Esophagus squamous epithelium (tissue), 5 donors: ENCODE measurements around the gene CLDN20. TPM values are rescaled to one million over a fixed set of nuclear protein-coding genes. Genes with fewer than 3 reads are reported as not detected.

Source experiments
- DNase-seq: peaks from one replicate; lab custom pipeline; 2025; lab: John Stamatoyannopoulos, UW
- H3K27ac ChIP-seq, 4 donors: fragments of 200-600 bp; sonication (generic); one replicate each; pipeline ENCODE4 v1.5.1; 2016 to 2019; ENCODE audit warnings: mild to moderate bottlenecking in 1 of 4
- H3K27me3 ChIP-seq, 4 donors: fragments of 200-600 bp; sonication (generic); 1 replicate in 3 of 4; 2 replicates in 1 of 4; pipeline versions ENCODE4 v1.5.1 to v1.6.0; 2017 to 2021; ENCODE audit warnings: antibody characterized with exemption in 1 of 4
- H3K36me3 ChIP-seq, 3 donors: fragments of 200-600 bp; sonication (generic); one replicate each; pipeline ENCODE4 v1.5.1; 2016 to 2019
- H3K4me1 ChIP-seq, 3 donors: fragments of 200-600 bp; sonication (generic); one replicate each; pipeline ENCODE4 v1.5.1; 2017 to 2019
- H3K4me3 ChIP-seq, 4 donors: fragments of 200-600 bp; sonication (generic); 1 replicate in 3 of 4; 2 replicates in 1 of 4; pipeline ENCODE4 v1.5.1; 2016 to 2019; ENCODE audit warnings: mild to moderate bottlenecking in 2 of 4, moderate library complexity in 1 of 4
- H3K9me3 ChIP-seq, 3 donors: fragments of 200-600 bp; sonication (generic); one replicate each; pipeline ENCODE4 v1.5.1; 2016 to 2019
- POLR2A ChIP-seq, 4 donors: fragments of 450-650 bp; IDR thresholded peaks; one replicate each; pipeline ENCODE4 v1.6.1; 2017; ENCODE audit warnings: antibody characterized with exemption in 4 of 4, mild to moderate bottlenecking in 4 of 4, moderate library complexity in 3 of 4
- WGBS, 2 donors: methylation state at CpG; one replicate each; pipeline ENCODE4 v1.1.5; 2018; 5-methylcytosine and 5-hydroxymethylcytosine counted together
- intact Hi-C: fragments of 100-400 bp; cut with DNase I; formaldehyde crosslinking; loops from one replicate; pipeline ENCODE4 v1.15.0; 2022
- total RNA-seq, 4 donors: library from RNA; depleted of rRNA; stranded (reverse); fragments of >200 nt; gene quantifications; one replicate each; pipeline ENCODE4 v1.1.0, GENCODE V29; 2016
- TF ChIP-seq, protein P1 (sequence below), 6 experiments: fragments of 450-650 bp in 4 of 6; fragments of 200-600 bp in 2 of 6; sonication (generic) in 2 of 6; IDR thresholded peaks; one replicate each; pipeline ENCODE4 v1.5.1; 2016 to 2019; ENCODE audit warnings: antibody characterized with exemption in 6 of 6, mild to moderate bottlenecking in 4 of 6, moderate library complexity in 4 of 6
- donor health status: DM: yes; HTN: yes; CAD: no.

Gene CLDN20
- total RNA-seq, 4 donors from 2014 or later: 0.19 TPM; not detected in 3

DNA sequence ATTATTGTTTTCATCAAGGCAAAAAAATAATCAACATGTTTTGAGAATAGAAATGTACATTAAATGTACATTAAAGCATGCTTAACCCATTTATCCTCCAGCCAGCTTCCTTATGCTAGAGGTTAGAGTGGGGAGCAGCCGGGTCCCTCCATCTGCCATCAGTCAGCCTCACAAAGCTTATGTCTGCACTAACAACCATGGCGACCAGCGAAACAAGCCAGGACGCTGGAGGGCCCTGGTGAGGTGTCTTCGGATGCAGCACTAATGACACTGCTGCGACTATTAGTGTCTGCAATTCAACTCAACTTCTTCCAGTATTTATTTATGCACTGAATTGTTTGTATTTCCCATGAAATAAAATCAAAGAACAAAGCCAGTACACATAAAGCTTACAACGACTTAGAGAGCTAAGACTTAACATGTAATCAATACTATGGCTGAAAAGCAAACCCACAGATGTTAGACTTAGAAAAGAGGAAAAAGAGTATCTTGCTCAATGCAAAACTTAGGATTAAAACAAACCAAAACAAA is 6.8 kb downstream of the CLDN20 start:
- H3K27me3 ChIP-seq: no peaks in the 10 kb centered on the region
- intact Hi-C loops: no loop called here
- WGBS, 2 donors: 84 to 85% methylated on average over 4 to 7 of the region's 7 CpGs
- no peak overlapping the region for H3K4me3 ChIP-seq
- H3K27ac ChIP-seq: no peak overlapping the region
- no peak for DNase-seq
- H3K9me3 ChIP-seq: no peaks in the 10 kb centered on the region
- no peak for TF ChIP-seq POLR2A (IDR thresholded peaks at IDR 0.05)
- TF ChIP-seq, protein P1, sequence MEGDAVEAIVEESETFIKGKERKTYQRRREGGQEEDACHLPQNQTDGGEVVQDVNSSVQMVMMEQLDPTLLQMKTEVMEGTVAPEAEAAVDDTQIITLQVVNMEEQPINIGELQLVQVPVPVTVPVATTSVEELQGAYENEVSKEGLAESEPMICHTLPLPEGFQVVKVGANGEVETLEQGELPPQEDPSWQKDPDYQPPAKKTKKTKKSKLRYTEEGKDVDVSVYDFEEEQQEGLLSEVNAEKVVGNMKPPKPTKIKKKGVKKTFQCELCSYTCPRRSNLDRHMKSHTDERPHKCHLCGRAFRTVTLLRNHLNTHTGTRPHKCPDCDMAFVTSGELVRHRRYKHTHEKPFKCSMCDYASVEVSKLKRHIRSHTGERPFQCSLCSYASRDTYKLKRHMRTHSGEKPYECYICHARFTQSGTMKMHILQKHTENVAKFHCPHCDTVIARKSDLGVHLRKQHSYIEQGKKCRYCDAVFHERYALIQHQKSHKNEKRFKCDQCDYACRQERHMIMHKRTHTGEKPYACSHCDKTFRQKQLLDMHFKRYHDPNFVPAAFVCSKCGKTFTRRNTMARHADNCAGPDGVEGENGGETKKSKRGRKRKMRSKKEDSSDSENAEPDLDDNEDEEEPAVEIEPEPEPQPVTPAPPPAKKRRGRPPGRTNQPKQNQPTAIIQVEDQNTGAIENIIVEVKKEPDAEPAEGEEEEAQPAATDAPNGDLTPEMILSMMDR (IDR thresholded peaks at IDR 0.05): no peak
- H3K36me3 ChIP-seq: peaks cover 0 to 8% (median 0%) of the 10 kb centered on the region in 3 donors
- peaks cover 4 to 52% (median 17%) of the 10 kb centered on the region in 3 donors for H3K4me1 ChIP-seq

DNA sequence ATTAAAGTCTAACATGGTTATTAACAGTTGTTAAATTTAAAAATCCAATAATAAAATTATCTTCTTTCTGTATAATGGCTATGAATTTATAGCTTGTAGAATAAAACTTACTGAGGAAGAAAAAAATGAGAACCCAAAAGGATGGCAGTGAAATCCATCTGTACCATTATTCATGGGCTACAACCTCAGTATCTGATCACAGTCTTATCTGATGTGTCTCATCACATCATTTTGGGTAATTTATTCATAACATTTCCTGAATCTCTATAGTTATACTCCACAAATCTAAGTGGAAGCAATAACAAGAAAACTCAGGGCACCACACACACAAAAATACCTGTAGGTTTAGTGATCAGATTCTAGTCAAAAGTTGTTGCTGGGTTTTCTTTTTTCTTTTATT is 7.3 kb downstream of the CLDN20 start:
- H3K27ac ChIP-seq: no peak overlapping the region
- H3K4me1 ChIP-seq: peaks cover 4 to 57% (median 21%) of the 10 kb centered on the region in 3 donors
- H3K27me3 ChIP-seq: no peaks in the 10 kb centered on the region
- no peak for DNase-seq
- no peak overlapping the region for H3K4me3 ChIP-seq
- TF ChIP-seq, protein P1 (IDR thresholded peaks at IDR 0.05): no peak
- no peak for TF ChIP-seq POLR2A (IDR thresholded peaks at IDR 0.05)
- intact Hi-C loops: no loop called here
- peaks cover 0 to 8% (median 0%) of the 10 kb centered on the region in 3 donors for H3K36me3 ChIP-seq
- H3K9me3 ChIP-seq: no peaks in the 10 kb centered on the region

DNA sequence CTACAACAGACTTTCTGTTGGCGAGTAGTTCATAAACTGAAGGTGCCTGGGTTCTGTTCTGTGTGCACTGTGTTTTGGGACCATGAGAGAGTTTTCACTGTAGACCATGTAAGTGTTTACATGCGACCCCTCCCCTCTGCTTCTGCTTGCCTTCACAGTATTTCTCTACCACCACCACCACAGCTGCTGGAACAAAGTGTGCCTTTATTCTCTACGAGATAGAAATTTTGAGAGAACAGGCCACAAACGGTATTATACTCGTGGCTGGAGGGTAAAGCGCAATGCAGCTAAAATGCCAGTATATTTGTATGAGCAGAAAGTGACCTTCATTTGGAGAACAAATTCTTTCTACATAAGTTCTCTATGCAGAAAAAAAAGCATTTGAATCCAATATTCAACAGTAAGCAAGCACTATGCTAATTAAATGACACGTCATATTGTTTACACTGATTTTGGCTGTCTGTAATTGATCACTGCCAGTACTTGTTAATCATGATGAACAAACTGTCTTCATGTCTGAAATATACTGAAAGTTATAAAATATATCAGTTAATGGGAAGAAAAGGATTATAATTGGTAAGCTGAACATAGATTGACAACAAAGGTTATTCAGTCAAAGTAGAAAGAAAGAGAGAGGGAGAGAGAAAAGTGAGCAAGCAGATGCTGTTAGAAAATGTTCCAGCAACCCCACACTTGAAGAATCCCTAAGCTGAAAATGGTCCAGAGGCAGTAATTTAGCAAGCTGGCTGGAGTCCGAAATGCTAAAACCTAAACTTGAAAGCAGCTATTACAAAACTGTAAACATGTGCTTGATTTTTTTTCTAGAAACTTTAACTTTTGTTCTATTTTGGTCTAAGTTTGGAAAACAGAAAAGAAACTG is 8.8 kb downstream of the CLDN20 start:
- Histone ChIP-seq H3K4me3 (no peak overlapping the region), H3K4me1 (peaks cover 4 to 51% (median 22%) of the 10 kb centered on the region in 3 donors), H3K36me3 (no peaks in the 10 kb centered on the region), H3K9me3 (no peaks in the 10 kb centered on the region), H3K27ac (peak overlapping the region in 3 of 4 donors; percentile 35 to 84 (median 72)), H3K27me3 (no peaks in the 10 kb centered on the region)
- intact Hi-C loops: no loop called here
- WGBS, 2 donors: 76 to 77% methylated on average over 8 of the region's 8 CpGs
- no peak for DNase-seq
- no peak for TF ChIP-seq POLR2A (IDR thresholded peaks at IDR 0.05)
- TF ChIP-seq, protein P1 (IDR thresholded peaks at IDR 0.05): no peak

DNA sequence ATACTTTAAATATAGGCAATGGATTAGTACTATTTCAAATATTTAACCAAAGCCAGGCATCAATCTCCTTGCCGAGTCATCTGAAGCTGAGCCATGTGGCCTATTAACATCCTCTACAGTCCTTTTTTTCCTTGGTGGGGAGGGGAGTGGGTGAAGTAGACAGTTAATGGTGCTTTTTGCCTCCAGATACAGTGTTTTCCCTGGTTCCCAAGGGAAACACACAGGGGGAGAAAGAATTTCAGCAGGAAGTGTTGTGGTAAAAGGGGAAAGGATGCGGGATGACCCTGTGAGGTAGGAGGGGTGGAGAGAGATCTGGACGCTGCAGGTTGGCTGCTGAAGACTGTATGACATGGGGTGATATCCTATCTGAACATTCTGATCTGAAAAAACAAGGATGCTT is 9.6 kb downstream of the CLDN20 start:
- Histone ChIP-seq H3K9me3 (no peaks in the 10 kb centered on the region), H3K4me1 (peaks cover 4 to 54% (median 23%) of the 10 kb centered on the region in 3 donors), H3K27me3 (no peaks in the 10 kb centered on the region), H3K36me3 (no peaks in the 10 kb centered on the region), H3K4me3 (no peak overlapping the region), H3K27ac (peak overlapping the region in 3 of 4 donors; percentile 60 to 84 (median 72))
- TF ChIP-seq, protein P1 (IDR thresholded peaks at IDR 0.05): no peak
- TF ChIP-seq POLR2A (IDR thresholded peaks at IDR 0.05): no peak
- DNase-seq: no peak
- intact Hi-C loops: no loop called here
- WGBS, 2 donors: 46 to 67% methylated on average over 3 of the region's 3 CpGs

DNA sequence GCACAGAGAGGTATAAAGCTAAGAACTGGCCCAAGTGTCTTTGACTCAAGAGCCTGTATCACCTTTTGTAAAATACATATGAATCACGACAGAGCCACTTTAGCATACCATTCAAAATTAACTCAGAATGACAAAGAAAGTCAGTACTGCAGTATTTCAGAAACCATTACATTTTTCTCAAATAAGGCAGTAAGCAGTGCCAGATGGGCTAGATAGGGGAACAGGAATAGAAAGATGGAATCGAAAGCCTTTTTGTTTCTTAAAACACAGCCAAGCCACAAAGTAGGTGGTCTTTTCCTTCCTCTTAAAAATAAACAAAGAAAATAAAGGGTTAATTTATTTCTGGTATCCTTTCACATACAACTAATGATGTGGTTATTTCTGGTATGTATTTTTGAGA is 10.3 kb downstream of the CLDN20 start:
- no peaks in the 10 kb centered on the region for H3K9me3 ChIP-seq
- H3K4me1 ChIP-seq: peaks cover 8 to 60% (median 26%) of the 10 kb centered on the region in 3 donors
- no peaks in the 10 kb centered on the region for H3K27me3 ChIP-seq
- intact Hi-C loops: no loop called here
- H3K36me3 ChIP-seq: no peaks in the 10 kb centered on the region
- TF ChIP-seq, protein P1 (IDR thresholded peaks at IDR 0.05): no peak
- TF ChIP-seq POLR2A (IDR thresholded peaks at IDR 0.05): no peak
- 29 to 33% methylated on average over 2 of the region's 2 CpGs for WGBS, 2 donors
- DNase-seq: no peak
- no peak overlapping the region for H3K4me3 ChIP-seq
- peak overlapping the region; percentile 40 to 84 (median 59) for H3K27ac ChIP-seq
